HG03159 (cell line): ENCODE measurements around the gene LINGO4.
"Not testable (repeated sequence)": the region's sequence is repeated elsewhere in the genome, so short reads cannot be mapped to it uniquely, and the experiment has no call there.

Experiments used
- ATAC-seq: cut with Tn5 transposase; IDR thresholded peaks from one replicate; pipeline ENCODE4 v1.9.1; 2021; ENCODE audit warnings: mild to moderate bottlenecking, moderate library complexity; ENCODE audit not compliant: unreplicated experiment

LINGO4 gene

GRCh38 chr1:151790071-151790939 lies 14.9 kb downstream of the LINGO4 start, which contains the start of gene TDRKH:
Gene TDRKH, minus strand, starts transcription at chr1:151790500. Its CDS starts 7,478 bp downstream, at chr1:151783022.
- peak; percentile 95 for ATAC-seq

GRCh38 chr1:151787689-151788088 lies 17.5 kb downstream of the LINGO4 start:
- ATAC-seq, result no peak

GRCh38 chr1:151783796-151784195 lies 21.4 kb downstream of the LINGO4 start:
- ATAC-seq, result no peak

DNA sequence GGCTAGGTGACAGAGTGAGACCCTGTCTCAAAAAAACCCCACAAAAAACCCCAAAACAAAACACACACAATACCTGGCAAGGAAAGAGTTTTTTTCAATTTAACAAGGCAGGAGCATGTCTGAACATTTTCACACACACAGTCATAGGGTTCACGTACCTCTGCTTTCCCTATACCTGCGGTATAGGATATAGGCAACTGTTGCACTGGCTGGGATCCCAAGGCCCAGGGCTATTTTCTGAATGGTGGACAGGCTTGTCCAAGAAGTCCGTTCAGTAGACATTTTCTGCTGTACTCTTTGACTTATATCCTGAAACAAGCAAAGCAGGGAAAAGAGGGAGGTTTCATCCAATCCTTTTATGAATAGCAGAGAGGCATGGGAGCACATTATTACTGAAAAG lies 22.5 kb downstream of the LINGO4 start:
- no peak for ATAC-seq

- not testable (repeated sequence) for ATAC-seq
These were observed 23.2 kb downstream of the LINGO4 start for GRCh38 chr1:151782026-151782425.

GRCh38 chr1:151780736-151781135 lies 24.5 kb downstream of the LINGO4 start:
- not testable (repeated sequence) for ATAC-seq

DNA sequence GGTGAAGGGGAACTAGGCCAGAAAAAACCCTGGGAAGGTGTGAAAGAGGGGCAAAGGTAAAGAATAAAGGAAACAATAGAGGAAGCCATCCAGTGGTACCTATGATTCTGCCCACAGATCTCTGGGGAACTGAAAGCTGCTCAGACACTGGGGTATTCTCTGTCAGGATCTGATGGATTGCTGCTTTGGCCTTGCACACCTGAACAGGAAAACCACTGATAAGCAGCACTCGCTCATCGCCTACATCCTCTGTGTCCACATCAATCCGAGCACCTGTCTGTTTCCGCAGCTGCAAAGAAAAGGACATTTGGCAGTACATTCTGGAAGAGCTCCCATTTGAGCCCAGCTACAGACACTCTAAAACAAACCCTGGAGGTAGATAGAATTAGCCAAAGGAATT lies 25.4 kb downstream of the LINGO4 start:
- no peak for ATAC-seq

- no peak for ATAC-seq
These were observed 27.9 kb downstream of the LINGO4 start for GRCh38 chr1:151777317-151777716.

GRCh38 chr1:151776665-151777062 lies 28.6 kb downstream of the LINGO4 start:
- ATAC-seq, result no peak

DNA sequence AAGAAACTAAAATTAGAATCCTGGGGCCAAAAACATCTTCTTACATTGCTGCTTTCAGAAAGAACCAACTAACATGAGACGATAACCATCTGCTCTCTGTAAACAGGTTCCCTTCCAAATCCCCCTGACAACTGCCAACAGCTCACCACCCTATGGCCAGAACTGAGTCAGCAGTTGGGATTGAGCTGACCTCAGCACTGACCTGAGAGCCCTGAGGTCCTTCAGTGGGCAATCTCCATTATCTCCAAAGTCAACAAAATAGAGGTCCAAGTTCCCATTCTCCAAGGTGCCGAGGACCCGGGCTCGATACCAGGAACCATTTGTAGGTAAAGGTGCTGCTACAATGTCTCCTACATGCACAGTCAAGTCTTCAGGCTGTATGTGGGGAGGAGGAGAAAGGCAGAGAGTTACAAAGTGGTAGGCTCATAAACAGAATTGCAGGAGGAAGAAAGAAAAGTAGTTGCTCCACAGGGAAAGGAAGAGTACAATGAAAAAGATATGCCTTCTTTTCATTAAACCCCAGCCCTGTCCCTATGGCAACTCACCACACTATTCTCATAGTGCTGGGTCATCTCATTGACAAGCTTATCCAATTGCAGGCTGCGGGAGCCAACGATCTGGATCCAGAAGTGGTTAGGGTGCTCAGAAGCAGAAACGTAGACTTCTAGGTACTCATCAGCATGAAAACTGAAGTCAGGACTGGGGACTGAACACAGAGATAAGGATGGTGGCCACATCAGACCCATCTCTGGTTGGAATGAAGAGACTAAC lies 29.1 kb downstream of the LINGO4 start:
- no peak for ATAC-seq

- no peak for ATAC-seq
These were observed 30.8 kb downstream of the LINGO4 start for GRCh38 chr1:151774256-151774922.

GRCh38 chr1:151773702-151774101 lies 31.5 kb downstream of the LINGO4 start:
- no peak for ATAC-seq

- ATAC-seq, result not testable (repeated sequence)
These were observed 35.9 kb downstream of the LINGO4 start for GRCh38 chr1:151769270-151769669.

DNA sequence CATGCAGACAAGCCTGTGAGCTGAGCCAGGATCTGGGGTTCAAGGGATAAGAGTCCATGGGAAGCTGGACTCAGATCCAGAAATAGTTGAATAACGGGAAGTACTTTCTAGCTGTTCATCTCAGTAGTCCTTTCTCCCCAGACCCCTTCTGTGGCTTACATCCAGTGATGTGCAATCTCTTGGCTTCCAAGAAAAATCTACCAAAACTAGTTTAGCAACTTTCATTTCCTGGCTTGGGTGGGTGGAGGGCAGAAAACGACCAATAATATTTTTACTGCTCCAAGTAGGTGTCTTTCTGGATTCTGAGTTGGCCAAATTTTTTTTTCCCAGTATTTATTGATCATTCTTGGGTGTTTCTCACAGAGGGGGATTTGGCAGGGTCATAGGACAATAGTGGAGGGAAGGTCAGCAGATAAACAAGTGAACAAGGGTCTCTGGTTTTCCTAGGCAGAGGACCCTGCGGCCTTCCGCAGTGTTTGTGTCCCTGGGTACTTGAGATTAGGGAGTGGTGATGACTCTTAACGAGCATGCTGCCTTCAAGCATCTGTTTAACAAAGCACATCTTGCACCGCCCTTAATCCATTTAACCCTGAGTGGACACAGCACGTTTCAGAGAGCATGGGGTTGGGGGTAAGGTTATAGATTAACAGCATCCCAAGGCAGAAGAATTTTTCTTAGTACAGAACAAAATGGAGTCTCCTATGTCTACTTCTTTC lies 36.7 kb downstream of the LINGO4 start:
- not testable (repeated sequence) for ATAC-seq

- ATAC-seq, result no peak
These were observed 41.2 kb downstream of the LINGO4 start for GRCh38 chr1:151763990-151764389.

DNA sequence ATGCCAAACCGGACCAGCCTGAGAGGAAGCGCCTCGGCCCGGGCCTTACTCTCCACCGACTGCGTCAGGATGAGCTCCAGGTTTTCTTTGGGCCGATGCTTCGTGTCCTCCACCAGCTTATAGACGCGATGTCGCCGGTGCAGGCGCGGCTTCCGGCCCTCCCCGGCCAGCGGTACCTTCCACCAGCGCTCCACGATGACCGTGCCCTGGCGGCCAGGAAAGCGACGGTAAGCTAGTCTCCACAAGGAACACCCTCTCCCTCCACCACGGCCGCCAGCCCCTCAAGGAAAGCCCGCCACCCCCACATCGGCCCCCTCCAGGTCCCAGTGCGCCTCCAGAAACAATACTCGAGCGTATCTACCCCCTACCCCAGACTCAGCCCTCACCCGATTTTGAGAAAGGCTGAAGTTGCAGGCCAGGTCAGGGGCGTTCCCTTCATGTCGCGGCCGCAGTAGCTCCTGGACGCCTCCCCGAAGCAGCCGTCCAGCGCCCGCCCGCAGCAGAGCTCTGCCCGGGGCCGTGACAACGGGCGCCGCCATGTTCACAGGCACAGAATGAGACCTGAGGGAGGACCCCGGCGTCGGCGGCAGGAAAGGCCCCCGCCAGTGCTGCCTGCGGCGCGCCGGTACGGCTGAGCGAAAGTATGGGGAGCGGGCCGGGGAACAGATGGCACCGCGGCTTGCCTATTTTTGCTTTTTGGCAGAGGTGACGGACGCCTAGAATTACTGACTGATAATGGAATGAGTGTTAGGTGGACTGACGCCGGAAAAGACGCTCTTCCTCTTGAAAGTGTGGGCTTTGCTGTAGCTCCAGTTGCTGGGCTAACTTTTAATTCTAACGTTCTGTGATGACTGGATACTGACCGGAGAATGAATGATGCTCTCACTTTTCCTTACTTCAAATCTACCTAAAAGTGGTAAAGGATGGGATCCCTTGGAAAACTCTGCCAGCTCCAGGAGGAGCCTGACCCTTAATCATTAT lies 42.0 kb downstream of the LINGO4 start, which contains the start of gene MRPL9:
Gene MRPL9, minus strand, starts transcription at position 556 of the 981 bp plus-strand sequence. Its CDS starts 17 bp downstream, at position 539.
- ATAC-seq, result peak; percentile 97

DNA sequence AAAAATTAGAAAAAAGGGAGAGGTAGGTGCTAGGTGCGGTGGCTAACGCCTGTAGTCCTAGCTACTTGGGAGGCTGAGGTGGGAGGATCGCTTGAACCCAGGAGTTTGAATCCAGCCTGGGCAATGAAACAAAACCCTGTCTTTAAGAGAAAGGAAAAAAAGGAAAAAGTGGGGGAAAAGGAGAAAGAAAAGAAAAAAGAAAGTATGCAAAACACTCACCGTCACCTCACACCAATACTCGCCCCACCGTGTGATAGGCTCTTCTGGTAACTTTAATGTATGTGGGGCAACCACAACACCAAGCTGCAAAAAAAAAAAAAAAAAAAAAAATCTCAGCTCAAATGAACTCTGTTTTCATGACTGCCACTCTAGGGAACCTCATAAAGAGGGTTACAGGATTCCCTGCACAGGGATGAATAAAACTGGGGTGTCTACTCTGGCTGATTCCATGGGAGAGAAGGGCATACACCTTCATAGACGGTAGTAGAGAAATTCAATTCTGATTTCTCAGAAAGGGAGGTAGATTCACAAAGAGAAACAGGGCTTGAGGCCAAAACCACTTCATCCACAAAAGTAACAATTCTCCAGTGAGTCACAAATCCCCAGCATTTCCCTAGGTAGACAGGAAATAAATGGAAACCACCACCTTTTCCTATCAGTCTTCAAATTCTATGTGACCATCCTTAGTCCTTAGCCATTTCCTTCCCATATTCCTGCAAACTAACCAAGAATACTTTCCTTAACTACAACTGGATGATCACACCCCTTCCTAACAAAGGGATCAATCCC lies 44.4 kb downstream of the LINGO4 start:
- no peak for ATAC-seq

DNA sequence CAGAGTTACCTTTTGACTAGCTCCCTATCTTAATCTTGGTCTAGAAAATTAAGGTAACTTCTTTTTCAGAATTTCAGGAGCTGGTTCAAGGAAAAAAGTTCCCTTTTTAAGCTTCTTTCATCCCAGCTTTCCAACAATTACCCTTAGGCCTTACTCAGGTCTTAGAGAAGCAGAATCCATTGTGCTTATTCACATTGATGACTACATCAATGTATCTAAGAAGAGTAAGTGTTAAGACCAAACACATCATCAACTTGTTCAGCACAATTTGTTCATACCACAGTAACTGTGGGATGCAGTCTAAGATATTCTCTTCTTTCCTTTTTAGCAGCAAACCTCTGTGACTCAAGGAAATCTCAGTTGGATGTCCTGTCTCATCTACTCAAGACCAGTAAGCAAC lies 46.0 kb downstream of the LINGO4 start:
- no peak for ATAC-seq

DNA sequence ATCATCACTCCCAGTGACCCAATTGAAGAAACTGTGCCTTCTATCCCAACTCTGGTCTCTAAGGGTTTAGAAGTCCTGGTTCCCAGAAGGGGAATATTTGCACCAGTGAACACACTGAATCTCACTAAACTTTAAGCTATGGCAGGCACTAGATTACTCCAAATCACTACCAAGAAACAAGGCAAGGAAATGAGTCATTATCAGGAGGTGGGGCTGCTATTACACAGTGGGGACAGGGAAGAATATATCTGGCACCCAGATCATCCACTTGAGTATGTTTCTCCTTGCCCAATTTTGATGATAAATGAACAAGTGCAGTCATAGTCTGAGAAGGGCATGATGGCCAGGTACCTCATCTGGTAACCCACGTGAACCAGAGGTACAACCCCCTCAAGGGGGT lies 48.9 kb downstream of the LINGO4 start:
- no peak for ATAC-seq
